Stimulated activated CD4-positive, alpha-beta T cell treated with anti-CD3 and anti-CD28 coated beads, Interleukin-1b, Interleukin-23, amount 100 ng/mL, for 4 hours (primary cell): Measurements from ENCODE around the gene CDH26.

Experiments used
- DNase-seq, 2 donors: peaks; one replicate each; pipeline ENCODE4 v3.0.0-alpha.2; 2020; ENCODE audit warnings: low read depth in 2 of 2

The CDH26 gene

GRCh38 chr20:60046860-60047259 is 88.6 kb downstream of the CDH26 start:
- DNase-seq, result no peak

GRCh38 chr20:60048634-60049521 is 90.7 kb downstream of the CDH26 start:
- DNase-seq, result no peak

GRCh38 chr20:60049601-60050000 is 91.4 kb downstream of the CDH26 start:
- DNase-seq, result no peak

GRCh38 chr20:60050193-60050947 is 92.1 kb downstream of the CDH26 start:
- DNase-seq, result no peak

- no peak for DNase-seq
These were observed 93.7 kb downstream of the CDH26 start for GRCh38 chr20:60051911-60052310.

GRCh38 chr20:60052322-60052721 is 94.1 kb downstream of the CDH26 start:
- DNase-seq, result no peak

- no peak for DNase-seq
These were observed 95.0 kb downstream of the CDH26 start for GRCh38 chr20:60053125-60053817.

- DNase-seq, result no peak
These were observed 95.6 kb downstream of the CDH26 start for GRCh38 chr20:60053818-60054190.

GRCh38 chr20:60054716-60055634 is 96.8 kb downstream of the CDH26 start:
- no peak for DNase-seq

GRCh38 chr20:60055740-60056139 is 97.5 kb downstream of the CDH26 start:
- no peak for DNase-seq

- DNase-seq, result no peak
These were observed 98.3 kb downstream of the CDH26 start for GRCh38 chr20:60056407-60057122.

- peak; percentile 32 to 53 for DNase-seq
These were observed 99.1 kb downstream of the CDH26 start for GRCh38 chr20:60057123-60057865.

- no peak for DNase-seq
These were observed 99.9 kb downstream of the CDH26 start for GRCh38 chr20:60057866-60058807.

- no peak for DNase-seq
These were observed 100.7 kb downstream of the CDH26 start for GRCh38 chr20:60058879-60059278.

- DNase-seq, result no peak
These were observed 101.9 kb downstream of the CDH26 start for GRCh38 chr20:60060006-60060557.

- no peak for DNase-seq
These were observed 102.4 kb downstream of the CDH26 start for GRCh38 chr20:60060593-60060992.

- DNase-seq, result no peak
These were observed 104.3 kb downstream of the CDH26 start for GRCh38 chr20:60062431-60063047.

GRCh38 chr20:60063048-60063451 is 104.8 kb downstream of the CDH26 start:
- DNase-seq, result no peak
